NCI-H2081 treated with DMSO at 0.1 percent for 48 hours (cell line): ENCODE measurements around the gene UTP25.

Experiments
- DNase-seq: peaks from one replicate; lab custom pipeline; 2025; lab: John Stamatoyannopoulos, UW

Gene UTP25

GRCh38 chr1:209839875-209840546 is 12.2 kb downstream of the UTP25 start:
- DNase-seq, result no peak

GRCh38 chr1:209840611-209841010 is 12.8 kb downstream of the UTP25 start:
- DNase-seq, result no peak

DNA sequence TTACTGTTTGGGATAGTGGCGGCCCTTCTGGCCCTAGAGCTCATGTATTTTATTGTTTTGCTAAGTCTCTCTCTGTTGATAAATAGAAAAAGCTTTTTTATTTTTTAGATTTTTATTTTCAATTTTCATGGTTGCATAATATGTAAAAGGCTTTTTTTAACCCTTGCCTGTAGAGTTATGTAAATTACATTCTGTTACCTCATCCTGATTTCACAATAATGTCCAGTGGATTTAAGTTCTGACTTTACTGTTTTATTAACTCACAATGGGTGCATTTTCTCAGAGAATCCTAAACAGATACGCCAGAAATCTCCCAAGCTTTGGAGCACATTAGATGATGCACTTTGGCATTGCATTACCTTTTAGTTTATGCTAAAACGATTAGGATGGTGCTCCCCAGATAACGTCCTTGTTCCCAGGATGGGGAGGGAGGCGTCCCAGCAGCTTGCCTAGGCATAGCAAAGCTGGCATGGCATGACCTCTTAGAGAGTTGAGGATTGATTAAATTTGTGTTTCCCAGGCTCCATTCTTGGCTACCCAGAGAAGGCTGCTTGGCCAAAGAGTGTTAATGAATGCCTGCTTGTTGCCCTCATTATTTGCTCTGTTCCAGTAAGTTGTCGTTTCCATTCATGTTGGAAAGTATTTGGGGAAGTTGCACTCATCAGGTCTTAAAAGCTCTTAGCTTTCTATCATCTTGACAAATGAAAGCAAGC is 17.1 kb downstream of the UTP25 start:
- DNase-seq, result no peak

GRCh38 chr1:209845408-209845725 is 17.6 kb downstream of the UTP25 start:
- peak; percentile 73 for DNase-seq

DNA sequence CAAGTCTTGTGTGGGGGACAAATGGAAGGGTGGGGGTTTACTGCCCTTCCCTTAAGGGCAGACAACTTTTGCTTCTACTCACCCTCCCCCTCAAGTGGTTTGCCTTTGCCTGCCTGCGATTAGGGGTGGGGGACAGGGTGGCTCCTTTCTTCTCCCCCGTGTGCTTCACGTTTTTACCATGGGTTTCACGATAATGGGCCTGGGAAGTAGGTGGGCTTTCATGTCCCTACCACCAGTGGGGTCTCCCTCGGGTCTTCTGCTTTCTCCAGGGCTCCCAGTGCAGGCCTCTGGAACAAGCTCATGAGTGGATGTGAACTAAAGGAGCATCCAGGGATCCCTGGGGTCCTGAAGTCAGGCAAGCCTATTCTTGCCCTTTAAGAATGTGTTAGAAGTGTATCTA is 21.6 kb downstream of the UTP25 start:
- DNase-seq, result no peak

GRCh38 chr1:209850342-209850979 is 22.7 kb downstream of the UTP25 start:
- peak; percentile 60 for DNase-seq

- DNase-seq, result no peak
These were observed 25.9 kb downstream of the UTP25 start for GRCh38 chr1:209853676-209854075.

DNA sequence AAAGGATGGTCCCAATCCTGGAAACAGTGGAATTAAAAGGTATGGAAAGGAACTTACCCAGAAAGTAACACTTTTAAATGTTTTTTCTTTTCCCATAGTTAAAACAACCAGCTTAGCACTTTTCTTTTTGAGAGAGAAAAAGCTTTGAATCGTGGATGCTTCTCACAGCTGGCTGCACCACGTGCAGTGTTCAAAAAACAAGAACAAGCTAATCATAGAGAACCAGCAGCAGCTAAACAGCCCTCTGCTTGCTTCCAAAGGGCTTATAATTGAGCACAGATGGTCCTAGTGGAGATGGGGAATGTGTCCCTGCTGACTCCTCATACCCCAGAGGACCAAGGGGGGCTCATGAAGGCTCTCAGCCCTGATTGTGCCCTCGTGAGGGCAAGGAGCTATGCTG is 26.4 kb downstream of the UTP25 start:
- no peak for DNase-seq

GRCh38 chr1:209855006-209855405 is 27.2 kb downstream of the UTP25 start:
- no peak for DNase-seq

GRCh38 chr1:209855623-209856022 is 27.9 kb downstream of the UTP25 start:
- no peak for DNase-seq

GRCh38 chr1:209858561-209859103 is 30.9 kb downstream of the UTP25 start:
- DNase-seq, result no peak

- DNase-seq, result peak; percentile 57
These were observed 32.6 kb downstream of the UTP25 start for GRCh38 chr1:209860293-209860881.

GRCh38 chr1:209861242-209861641 is 33.5 kb downstream of the UTP25 start:
- no peak for DNase-seq

DNA sequence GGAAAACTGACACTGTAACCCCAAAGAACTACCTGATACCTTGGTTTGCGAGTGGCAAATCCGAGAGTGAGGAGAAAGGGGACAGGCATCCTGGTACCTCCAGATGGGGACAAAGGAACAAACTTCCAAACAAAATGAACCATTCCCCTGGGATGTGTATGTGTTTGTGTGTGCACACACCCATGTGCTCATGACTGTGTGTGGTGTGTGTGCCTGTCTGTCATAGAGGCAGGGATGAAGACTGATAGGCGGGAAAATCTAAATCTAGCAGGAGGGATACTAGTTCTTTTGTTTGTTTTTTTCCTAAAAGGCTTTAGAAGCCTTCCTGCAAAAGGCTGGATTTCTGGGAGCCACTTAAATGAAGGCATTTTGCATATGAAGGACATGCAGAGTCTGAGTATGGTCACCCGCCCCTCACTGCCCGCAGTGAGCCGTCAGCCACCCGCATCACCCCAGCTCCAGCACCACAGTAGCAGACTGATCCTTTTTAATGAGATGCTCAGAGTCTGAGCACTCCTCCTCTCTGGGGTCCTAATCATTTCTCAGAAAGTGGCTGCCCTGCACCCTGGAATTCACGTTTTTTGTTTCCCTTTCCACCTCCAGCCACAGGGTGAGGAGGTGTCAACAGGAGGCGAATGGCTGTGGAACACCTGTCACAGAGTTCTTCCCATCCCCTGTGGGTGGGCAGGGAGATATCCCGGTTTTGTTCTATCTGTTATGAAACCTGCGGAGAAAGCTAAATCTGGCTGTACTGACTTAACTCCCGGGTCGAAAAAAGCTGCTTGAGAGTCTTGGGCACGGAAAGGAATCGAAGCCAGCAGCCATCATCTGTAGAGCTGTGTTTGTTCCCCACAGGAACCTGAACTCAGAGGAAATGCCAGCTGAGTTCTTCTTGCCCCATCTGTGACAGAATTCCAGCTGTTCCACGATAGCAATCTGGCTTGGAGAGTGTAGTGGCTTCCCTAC is 34.9 kb downstream of the UTP25 start:
- no peak for DNase-seq

DNA sequence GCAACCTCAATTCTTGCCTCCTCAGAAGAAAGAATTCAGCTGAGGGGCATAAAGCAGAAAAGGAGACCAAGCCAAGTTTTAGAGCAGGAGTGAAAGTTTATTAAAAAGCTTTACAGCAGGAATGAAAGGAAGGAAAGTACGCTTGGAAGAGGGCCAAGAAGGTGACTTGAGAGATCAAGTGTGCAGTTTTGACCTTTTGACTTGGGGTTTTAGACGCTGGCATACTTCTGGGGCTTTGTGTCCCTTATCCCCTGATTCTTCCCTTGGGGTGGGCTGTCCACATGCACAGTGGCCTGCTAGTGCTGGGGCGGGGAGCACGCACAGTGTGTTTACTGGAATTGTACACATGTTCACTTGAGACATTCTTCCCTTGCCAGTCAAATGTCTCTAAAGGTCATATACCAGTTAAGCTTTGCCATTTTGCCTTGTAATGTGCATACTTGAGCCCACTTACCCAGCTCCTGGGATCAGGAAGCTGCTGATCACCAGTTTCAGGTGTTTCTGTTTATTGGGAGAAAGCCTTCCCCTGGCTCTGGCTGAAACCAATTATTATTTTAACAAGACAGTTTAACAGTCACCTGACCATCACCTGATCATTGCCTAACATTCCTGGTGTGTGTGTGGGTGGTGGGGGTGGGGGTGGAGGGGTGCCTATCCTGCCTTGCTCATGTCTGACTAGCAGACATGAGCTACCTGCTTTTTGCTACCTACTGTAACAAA is 36.2 kb downstream of the UTP25 start:
- no peak for DNase-seq

GRCh38 chr1:209866201-209866600 is 38.4 kb downstream of the UTP25 start:
- DNase-seq, result no peak

- no peak for DNase-seq
These were observed 41.7 kb downstream of the UTP25 start for GRCh38 chr1:209869291-209870149.

DNA sequence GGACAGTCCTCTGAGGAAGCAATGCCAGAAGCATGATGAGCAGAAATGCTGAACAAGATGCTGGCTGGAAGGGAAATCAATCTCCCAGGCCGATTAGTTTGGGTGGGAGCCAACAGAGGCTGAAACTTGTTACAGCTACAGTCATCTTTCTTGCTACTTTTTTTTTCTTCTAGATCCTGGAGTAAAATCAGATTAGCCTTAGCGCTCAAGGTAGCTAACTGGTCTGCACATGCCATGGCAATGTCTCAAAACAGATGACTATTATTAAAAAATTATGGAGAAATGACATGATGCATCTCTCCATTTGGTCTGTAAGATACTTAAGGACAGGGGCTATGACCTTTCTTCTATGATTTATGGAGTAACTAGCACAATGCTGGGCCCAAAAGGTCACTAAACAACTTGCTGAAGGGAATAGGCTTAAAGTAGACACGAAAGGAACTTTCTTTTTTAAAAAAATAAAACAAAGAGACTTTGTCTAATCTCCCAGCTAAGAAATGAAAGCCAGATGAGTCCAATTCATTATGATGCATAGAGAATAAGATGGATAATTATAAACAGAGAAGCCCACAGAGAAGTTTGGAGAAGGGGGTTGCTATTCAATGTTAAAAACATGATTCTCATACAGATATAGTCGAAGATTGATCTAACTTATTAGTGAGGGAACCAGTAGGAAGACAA is 42.5 kb downstream of the UTP25 start:
- no peak for DNase-seq

- DNase-seq, result no peak
These were observed 43.2 kb downstream of the UTP25 start for GRCh38 chr1:209871006-209871405.
